ENCODE measurements around the gene PTGIS.

Gene PTGIS

DNA sequence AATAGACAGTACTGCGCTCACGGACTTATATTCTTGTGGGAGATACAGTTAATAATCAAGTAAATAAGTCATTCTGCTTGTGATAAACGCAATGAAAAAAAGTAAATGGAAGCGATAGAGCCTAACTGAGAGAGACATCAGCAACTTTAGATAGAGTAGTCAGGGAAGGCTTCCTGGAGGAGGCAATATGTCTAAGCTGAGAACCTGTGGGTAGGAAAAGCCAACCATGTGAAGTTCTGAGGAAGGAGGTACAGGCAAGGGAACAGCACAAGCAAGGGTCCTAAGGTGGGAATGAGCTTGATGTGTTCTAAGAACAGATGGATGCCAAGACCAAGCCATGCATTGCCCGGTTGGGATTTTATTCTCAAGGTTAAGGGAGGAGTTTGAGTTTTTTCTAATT lies 78.2 kb downstream of the PTGIS start:
- DNase-seq: no peak

DNA sequence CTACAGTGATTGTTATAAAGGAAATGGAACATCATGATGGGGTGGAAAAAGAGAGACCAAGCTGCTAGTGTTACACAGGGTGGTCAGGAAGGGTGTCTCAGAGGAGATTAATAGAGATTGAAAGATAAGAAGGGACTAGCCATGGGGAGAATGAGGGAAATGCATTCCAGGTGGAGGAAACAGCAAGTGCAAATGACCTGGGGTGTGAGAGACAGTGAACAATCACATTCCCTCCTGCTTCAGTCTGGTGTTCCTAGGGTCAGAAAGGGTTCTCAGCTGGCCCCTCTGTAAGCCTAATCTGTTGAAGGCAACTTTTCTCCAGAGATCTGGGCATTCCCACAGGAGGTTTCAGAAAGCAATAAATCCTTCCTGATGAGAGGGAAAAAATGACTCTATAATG lies 81.9 kb downstream of the PTGIS start:
- no peak for DNase-seq

DNA sequence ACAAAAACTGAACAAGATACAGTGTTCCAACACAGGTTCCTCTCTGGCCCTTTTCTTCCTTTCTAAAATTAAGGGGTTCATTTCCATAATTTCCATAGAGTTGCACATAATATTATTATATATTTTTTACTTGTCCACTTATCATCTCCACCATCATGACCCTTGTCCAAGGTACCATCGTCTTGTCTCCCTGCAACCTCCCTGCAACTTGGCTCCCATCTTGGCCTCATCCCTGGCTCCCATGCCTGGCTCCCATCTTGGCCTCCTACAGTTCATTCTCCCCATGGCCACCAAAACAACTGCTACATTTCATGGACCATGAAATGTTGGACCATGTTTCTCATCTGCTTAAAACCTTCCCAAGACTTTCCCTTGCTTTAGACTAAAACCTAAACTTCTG lies 82.4 kb downstream of the PTGIS start:
- no peak for DNase-seq

DNA sequence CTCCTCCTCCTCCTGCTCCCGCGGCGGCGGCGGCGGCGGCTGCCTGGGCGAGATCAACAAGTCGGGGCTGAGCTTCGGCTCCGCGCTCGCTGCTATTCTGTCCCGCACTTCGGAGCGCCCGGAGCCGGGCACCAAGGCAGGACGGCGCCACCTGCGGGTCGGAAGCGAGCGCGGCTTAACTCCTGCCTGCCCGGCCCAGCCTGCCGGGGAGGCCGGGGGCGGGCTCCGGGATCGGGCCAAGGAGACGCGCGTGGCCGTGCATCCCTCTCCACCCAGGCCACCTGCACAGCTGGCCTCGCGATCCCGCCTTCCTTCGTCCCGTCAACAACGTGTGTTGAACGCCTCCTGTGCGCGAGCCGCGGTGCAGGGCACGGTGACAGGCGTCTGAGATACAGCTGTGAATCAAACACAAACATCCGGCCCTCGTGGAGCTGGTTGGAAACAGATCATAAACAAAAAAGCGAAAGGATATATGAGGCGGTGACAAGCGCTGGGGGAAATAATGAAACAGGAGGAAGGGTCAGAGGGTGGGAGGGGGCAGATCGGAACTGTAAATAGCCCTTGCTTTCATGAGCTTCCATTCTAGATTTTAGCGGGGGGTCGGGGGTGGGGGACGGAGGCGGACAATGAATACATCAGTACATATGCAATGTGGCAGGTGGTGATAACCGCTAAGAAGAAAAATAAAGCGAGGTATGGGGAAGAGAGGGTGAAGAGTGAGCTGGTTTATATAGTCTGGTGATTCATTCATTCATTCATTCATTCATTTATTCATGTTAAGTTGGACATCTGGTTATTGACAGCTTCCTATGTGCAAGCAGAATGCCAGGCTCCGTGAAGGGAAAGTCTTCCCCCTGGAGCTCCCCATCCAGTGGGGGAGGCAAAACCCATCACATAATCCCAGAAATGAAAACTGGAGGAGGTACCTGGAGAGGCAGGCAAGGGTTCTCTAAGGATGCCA lies 83.5 kb downstream of the PTGIS start:
- DNase-seq: peak; percentile 39

DNA sequence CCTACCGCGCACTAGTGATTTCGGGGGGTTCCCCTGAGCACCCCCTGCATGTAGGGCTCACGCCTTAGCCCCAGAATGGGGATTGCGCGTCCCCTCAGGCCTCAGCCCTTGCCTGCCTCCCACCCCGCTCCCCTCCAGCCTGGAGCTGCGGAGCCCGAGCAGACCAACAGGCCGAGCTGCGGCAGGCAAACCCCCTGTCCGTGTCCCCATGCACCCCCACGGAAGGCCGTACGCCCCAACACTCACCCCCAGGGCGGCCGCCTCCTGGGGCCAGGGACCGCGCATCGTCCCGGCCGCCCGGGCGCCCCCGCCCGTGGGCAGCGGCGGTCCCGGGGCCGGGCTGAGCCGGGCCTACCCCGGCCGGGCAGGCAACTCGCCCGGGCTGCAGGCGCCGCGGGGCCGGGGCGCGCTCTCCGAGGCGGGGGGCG lies 84.2 kb downstream of the PTGIS start:
- DNase-seq: no peak

DNA sequence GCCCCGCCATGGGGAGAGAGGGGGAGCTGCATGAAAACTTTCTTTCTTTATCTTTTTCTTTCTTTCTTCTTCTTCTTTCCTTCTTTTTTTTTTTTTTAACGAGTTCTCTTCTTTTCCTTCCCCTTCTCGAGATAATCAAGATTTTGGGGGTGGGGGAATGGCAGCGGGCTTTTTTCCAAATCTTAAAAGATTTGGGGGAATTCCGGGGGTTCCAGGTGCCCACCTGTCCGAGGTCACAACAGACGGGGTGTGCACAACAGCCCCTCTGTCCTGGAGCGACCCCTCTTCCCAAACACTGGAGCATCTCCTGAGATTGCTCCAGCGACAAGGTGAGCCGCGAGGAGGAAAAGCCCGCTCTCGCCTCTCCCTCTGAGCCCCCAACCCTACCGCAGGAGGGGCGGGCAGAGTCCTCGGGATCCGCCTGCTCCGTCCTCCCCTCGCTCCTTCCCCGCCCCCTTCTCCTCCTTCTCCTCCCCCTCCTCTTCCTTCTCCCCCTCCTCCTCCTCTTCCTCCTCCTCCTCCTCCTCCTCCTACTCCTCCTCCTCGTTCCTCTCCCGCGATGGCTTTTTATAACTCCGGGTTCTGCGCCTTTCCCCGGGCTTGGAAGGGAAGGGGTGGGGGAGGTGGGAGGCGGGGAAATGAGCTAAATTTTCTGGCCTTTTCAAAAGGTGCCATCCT lies 84.8 kb downstream of the PTGIS start:
- DNase-seq: no peak

DNA sequence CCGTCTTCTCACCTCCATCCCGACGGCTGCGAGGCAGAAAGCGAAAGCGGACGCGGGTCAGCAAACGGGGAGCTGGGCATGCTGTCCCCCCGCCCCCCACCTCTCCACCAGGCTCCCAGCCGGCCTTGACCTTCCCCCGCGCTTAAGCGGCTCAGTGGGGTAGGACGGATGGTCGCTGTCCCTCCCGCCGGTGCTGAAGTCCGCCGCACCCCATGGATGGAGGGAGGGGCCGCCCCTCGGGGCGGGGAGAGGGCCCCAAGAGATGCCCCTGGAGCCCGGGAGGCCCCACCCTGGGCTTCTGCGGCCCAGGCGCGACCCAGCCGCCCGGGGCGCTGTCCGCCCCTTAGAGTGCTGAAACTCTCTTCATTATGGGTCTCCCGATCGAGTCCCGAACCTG lies 85.3 kb downstream of the PTGIS start, which contains the start of gene KCNB1:
KCNB1 (minus strand) TSS at position 48 of the 397 bp plus-strand sequence. CDS start 188 bp downstream, outside the sequence.
- DNase-seq: peak; percentile 12

DNA sequence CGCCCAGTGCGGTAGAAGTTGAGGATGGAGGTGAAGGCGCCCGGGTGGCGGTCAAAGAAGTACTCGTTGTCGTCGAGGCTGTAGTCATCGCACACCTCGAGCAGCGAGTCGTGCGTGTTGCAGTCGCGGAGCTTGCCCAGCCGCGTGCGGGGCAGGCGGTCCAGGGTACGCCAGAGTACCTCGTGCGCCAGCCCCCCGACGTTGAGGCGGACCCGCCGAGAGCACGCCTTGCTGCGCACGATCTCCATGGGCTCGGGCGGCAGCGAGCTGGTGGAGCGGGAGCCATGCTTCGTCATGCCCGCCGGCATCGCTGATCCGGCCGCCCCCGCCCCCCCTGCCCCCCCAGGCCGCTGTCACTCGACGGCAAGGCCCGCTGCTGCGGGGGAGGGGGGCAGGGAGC lies 85.8 kb downstream of the PTGIS start:
- DNase-seq: no peak

DNA sequence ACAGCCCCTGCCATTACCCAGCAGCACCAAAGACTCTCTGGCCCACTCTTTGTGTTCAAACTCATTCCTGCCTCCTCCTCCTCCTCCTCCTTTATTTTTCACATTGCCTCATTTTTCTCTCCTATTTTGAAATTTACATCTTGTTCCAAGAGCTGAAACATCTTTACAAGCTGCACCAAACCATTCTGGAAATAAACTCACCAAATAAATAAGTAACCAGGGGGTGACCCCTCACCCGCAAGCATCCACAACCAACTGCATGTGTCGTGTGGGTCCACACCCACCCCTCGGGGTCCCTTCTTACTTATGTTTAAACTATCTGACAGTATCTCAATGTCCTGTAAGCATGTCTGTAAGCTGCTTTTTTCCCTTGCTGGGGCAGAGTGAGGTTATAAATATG lies 86.8 kb downstream of the PTGIS start:
- DNase-seq: no peak

DNA sequence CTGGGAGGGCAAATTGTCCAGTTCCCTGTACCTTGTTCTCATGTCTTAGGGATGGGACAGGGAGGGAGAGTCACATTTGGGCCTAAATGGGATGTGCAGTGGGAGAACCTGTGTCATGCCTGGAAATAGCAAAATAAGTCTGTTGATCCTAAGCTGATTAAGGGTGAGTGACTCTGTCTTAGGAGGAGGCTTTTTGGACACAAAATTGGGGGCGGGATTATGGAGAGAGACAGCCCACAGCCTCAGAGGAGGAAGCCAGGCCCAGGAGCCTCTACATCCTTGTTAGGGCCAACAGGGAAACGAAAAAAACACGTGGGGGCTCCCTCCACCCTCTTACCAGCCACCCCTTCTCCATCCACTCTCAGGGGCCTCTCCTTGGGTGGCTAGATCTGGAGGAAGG lies 87.7 kb downstream of the PTGIS start:
- DNase-seq: no peak

DNA sequence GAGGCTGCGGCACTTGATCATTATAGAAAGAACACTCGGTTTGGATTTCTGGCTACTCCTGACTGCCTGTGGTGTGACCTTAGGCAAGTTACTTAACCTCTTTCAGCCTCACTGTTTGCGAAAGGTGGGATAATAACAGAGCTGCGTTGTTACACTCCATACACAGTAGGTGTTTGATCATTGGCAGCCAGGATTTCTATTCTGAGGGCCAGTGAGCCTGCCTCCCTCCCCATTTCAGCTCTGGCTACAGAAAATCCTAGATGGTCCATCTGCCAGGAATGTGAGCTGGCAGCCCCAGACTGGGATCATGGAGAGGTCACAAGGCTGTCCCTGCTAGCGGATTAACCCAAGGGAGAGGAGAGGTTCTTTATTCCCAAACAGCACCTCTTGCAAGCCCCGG lies 88.2 kb downstream of the PTGIS start:
- DNase-seq: no peak

DNA sequence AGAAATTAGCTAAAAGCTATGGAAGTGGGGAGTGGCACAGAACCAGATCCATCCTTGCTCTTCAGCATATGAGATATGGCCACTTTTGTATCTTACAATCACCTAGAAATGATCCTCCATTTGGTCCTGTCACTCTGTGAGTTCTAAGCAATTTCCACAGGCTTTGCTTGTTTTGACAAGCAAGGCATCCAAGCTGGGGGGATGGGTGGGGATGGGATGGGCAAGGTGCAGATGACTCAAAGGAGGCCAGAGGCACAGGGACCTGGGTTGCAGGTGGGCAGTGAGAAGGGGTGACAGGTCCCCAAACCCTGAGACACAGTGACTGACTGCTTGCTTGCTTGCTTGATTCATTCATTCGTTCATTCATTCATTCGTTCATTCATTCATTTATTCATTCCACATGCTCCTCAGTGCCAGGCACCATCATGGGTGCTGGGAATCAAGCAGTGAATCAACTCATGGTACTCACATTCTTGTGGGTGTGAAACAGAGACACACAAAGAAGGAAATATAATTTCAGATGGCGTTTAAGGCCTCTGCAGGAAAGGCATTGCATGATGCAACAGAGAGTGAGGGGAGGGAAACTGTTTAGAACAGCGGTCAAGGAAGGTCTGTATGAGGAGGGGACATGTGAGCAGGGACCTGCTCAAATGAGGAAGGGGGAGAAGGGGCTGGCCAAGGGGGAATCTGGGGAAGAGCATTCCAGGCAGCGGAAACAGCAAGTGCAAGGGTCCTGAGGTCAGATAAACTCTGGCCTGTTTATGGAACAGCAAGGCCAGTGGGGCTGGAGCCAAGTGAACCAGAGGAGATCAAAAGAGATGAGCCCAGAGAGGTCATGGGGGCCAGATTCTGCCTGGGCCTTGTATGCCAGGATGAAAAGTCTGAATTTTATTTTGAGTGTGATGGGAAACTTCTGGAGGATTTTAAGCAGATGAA lies 88.9 kb downstream of the PTGIS start:
- no peak for DNase-seq

DNA sequence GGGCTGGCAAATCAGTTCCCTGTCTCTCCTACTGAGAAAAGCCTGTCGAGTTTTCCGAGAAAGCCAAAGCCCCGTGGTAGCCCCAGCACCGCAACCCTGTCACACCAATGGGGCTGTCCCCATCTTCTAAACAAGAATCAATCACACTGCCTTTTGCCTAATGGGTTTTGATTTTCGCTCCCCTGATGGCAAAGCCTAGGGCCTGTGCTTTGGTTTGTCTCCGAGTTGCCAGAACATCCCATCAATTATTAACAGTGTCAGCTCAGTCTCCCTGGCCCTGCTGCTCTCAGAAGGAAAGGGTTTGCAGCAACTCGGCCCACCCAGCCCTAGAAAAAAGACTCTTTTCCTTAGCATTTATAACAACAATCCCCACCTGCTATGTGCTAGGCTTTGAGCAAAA lies 89.7 kb downstream of the PTGIS start:
- DNase-seq: no peak

DNA sequence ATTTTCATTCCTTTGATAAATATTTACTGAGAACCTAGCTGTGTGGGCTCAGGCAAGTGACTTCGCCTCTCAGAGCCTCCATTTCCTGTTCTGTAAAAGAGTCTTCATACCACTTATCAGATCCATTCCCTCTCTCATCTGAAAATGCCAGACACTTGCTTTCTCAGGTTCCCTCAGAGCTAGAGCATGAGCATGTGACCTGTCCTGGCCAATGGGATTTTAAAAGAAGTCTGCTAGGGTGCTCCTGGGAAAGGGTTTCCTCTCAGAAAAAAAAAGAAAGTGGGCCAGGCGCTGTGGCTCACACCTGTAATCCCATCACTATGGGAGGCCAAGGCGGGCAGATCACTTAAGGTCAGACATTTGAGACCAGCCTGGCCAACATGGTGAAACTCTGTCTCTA lies 90.7 kb downstream of the PTGIS start:
- DNase-seq: no peak

DNA sequence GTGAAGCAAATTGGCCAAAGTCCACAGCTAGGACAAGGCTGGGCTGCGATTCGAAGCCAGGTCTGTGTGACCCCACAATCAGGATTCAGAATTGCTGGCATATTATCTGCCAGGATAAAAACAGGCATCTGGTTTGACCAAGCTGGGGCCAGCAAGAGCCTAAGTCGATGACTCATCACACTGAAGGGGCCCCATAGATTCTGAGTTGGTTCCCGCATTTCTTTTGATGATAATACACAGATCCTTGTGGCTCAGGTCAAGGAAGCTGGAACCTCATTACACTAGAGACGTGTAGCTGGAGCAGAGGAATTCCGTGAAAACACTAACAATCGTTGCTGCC lies 92.0 kb downstream of the PTGIS start:
- DNase-seq: no peak

DNA sequence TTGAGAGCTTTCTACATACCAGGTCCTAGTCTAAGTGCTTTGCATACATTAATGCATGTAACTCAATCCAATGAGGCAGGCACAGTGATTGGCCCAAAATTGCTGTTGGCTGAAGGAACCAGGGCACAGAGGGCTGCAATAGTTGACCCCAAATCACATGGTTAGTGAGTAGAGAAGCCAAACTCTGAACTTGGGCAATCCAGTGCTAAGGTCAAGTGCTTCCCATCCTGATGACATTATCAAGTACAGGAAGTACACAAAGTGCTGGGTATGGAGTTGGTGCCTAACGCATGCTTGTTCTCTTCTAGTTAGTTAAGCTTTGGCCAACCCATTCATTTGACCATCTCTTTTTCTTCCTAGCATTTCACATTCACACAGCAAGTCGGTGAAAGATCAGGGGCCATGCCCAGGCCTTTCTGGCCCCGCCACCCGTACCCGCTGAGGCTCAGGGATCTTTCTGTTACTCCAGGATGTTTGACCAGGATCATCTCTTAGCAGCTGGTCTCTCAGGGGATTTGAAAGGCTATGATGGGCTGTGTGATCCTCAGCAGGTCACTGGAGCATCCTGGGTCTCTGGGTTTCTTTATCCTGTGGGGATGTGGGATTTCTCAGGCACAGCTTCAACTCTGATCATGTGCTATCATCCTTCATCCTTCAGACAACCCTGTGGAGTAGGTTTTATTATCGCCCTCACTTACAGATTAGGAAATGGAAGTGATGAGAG lies 92.5 kb downstream of the PTGIS start:
- no peak for DNase-seq

DNA sequence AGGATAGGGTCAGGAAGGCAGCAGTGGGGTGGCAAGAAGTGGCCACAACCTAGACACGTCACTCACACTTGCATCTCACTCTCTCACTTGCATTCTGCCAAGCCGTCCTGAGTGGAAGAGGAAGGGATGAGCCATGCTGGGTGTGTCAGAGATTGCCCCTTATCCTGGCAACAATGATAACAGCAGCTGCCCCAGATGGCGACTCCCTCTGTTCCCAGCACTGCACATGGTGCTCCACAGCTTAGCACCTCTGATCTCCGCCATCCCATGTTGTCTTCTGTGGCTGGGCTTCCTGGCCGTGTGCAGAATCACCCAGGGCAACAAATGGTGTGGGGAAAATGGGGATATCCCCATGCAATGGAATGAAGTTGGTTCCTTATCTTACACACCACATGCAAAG lies 96.5 kb downstream of the PTGIS start:
- no peak for DNase-seq

DNA sequence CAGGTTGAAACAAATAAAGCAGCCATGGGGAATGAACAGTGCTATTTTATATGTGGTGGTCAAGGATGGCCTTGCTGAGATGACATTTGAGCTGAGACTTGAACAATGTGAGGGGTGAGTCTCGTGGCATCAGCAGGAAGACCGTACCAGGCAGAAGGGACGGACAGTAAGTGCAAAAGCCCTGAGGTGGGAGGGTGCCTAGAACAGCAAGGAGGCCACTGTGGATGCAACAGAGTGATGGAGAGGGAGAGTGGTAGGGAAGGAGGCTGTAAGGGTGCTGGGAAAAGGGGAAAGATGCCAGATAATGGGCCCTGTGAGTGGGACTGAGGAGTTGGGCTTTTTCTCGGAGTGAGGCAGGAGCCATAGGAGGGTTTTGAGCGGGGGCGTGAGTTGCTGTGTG lies 97.0 kb downstream of the PTGIS start:
- no peak for DNase-seq

DNA sequence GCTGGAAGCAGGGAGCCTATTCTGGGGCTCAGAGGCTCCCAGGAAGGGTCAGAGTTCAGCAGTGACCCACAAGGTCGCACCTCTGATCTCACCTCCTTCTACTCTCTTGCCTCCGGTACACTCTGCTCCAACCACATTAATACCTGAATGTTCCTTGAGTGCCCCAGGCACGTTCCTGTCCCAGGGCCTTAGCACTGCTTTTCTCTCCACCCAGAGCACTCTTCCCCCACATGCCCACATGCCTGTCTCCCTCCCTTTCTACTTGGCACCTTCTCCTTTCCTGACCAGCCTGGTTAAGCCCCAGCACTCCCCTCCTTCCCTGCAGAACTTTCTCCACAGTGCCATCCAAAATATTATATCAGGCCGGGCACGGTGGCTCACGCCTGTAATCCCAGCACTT lies 98.9 kb downstream of the PTGIS start:
- DNase-seq: no peak

DNA sequence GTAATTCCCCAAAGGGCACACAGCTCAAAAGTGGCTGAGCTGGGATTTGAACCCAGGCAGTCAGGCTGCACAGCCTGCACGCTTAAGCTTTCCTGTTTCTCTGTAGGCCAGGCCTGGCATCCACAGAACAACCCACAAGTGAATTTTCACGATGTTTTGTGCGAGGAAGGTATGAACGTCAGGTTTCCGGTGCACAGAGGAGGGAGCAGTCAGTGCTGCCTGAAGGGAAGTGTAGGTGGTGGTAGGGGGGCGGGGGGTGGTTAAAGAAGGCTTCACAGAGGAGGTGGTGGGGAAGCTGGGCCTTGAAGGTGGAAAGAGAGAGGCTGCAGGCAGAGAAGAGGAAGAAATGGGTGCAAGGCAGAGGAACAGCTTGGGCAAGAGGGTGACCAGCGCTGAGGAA lies 99.5 kb downstream of the PTGIS start:
- DNase-seq: no peak

DNA sequence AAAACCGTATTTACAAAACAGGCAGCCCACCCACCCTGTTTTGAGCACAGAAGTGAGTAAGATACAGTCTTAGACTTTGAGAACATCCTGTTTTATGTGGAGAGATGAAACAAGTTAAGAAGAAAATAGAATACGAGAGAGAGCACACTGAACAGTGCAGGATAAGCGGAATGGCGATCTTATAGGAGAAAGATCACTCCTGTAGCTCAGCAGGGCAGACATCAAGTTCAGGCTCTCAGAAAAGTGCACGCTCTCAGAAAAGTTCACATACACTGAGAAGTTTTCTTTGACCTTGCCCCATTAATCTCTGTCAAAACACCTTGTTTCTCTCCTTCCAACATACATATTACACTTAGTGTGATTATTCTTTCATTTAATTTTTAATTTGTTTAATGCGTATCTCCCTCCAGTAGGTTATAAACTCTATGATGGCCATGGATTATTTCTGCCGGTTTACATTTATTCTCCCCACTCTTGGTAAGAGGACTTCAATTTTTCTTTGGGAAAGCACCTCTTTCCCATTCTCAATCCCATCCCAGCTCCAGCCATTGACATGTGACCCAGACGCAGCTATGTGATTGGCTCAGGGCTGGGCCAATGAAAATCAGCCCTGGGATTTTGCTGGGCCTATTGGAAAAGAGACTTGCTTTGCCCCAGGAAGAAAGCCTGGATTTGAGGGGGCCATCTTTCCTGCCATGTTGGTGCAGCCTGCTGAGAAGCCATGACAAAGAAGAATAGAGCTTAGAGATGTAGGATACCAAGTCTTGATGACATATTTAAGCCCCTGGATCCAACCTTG lies 101.6 kb downstream of the PTGIS start:
- DNase-seq: no peak

DNA sequence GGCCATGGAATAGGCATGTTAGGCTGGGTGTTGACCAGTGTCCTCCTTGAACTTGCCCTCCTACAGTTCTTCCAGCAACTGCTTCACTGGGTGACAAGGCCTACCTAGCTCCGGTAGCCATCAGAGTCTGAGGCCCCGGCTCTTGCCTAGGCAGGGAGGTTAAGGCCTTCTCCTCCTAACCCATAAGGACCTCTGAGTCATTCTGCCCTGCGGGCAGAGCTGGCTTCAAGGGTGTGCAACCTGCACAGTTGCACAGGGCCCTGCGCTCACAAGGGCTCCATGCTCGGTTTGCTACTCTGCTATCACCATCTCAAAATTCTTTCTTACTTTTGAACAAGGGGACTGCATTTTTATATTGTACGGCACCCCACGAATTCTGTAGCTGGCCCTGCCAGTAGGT lies 103.4 kb downstream of the PTGIS start:
- no peak for DNase-seq
